ENCODE results near the gene ASB2.

ASB2 gene

GRCh38 chr14:94001016-94001415, 24.6 kb upstream of the ASB2 start:
- DNase-seq (ENCODE audit: low read depth) = no peak

- no peak for DNase-seq (ENCODE audit: low read depth)
These were observed 23.9 kb upstream of the ASB2 start for GRCh38 chr14:94000267-94000666.

DNA sequence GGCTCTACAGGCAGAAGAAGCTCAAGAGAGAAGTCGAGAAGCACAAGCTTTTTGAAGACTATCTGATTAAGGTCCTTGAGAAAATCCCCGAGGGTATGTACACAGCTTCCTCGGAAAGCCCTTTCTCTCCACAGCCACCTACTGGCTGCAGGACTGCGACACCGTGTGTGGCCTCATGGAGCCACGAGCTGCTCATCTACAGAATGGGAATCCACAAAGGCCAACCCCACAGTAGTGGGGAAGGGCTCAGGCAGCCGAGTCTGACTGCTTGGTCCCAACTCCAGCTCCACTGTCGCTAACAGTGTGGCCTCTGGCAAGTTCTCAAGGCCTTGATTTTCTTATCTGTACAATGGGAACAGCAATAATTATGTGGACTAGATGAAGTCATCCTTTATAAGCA, 23.2 kb upstream of the ASB2 start:
- no peak for DNase-seq (ENCODE audit: low read depth)

DNA sequence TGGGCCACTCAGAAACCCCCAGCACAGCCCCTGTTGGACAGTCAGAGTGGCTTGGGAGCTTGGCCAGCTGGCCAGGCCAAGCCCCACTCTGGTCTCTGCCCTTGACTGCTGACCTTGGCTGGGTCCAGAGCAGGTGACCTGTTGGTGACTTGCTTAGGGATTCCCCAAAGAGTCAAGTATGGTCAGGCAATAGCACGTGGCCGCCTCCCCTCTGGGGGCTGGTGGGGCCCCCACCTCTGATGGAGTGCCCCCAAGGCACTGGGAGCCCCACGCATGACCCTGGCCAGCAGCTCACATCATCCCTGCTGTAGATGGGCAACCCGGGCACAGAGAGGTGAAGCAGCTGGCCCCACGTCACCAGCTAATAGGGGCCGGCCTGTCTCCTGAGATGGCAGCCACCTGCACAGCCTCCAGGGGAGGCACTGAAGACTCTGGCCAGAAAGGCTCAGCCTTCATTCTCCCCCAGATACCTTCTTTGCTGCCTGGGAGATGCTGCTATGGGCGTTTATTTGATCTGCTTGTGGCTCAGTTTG, 22.6 kb upstream of the ASB2 start:
- no peak for DNase-seq (ENCODE audit: low read depth)

DNA sequence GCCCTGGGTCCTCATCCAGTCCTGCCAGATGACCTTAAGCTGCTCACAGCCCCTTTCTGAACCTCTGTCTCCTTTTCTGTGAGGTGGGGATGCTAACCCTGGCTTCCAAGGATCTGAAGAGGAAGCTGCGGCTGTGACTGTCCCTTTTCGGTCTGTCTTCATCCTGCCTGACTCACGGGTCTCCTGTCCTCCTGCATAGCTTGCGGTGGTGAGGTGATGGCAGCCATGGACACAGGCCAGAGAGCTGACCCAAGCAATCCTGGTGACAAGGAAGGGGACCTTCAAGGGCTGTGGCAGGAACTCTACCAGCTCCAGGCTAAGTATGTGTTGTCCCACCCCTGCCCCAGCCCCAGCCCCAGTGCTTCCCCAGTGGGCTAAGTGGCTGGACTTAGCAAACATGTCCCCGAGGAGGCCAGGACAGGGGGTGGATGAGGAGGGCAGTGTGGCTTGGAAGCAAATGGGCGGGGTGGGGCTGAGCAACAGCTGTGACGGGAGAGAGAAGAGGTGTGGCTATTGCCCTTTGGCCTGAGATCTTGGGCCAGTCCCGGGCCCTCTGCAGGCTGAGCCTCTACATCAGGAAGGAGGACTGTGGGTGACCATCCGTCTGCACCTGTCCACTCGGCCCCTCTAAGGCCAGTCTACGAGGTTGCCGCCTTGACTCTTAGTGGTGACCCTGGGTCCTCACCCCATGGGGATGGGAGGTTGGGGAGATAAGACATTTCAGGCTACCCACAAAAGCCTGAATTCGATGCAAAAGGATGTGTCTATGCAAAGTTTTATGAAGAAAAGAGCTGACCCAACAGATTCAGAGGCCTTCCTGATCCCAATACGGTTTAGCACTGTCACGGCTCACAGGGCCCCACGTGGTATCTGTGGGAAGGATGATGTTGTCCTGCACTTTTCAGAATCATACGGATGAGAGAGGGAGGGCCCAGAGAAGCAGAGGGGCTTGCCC, 21.8 kb upstream of the ASB2 start:
- no peak for DNase-seq (ENCODE audit: low read depth)

DNA sequence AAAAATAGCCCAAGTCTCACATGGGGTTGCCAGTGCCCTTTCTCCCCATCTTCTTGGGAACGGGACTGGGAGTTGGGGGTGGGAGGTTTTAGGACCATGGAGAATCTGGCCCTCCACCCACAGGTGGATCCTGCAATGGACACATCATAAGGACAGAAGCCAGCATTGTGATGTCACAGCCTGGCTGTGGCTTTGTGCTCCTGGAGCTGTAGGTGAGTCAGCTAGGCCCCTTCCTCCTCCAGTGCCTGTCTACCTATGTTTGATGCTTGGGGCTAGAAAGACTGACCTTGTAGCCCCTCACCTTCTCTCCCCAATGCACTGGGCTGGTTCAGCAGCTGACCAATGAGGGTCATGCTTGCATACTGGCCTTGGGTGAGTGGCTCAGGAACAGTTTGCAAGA, 20.7 kb upstream of the ASB2 start, which contains the start of gene CCDC197:
Gene CCDC197 (plus strand): TSS at position 220 of the 400 bp plus-strand sequence. CDS start 831 bp downstream, outside the sequence.
- no peak for DNase-seq (ENCODE audit: low read depth)

DNA sequence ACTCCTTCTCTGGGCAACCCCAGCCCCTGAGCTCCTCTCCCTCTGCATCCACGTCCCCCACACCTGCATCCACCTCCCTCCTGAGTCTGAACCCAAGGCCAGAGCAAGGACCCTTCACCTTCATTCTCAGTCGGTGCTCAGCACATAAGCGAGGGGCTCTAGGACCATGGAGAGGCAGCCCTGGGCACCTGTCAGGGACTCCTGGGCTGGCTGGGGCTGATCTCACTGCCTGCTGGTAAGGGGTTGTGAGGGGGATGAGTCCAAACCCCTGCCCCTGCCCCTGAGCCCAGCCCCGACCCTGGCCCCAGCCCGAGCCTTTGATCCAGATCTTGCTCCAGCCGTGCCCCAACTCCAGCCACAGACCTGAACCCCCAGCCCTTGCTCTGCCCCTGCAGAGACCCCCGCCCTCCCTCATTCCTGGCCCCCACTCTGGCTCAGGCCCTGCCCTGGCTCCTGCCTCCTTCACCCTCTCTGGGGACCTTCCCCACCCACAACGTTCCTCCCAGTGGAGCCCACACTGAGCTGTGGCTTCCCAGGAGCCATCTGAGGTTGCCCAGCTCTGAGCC, 19.8 kb upstream of the ASB2 start:
- no peak for DNase-seq (ENCODE audit: low read depth)

GRCh38 chr14:93994919-93995682, 18.7 kb upstream of the ASB2 start:
- peak; percentile 57 for DNase-seq (ENCODE audit: low read depth)

GRCh38 chr14:93993382-93993781, 17.0 kb upstream of the ASB2 start:
- DNase-seq (ENCODE audit: low read depth) = no peak

GRCh38 chr14:93991649-93992048, 15.3 kb upstream of the ASB2 start:
- no peak for DNase-seq (ENCODE audit: low read depth)

- DNase-seq (ENCODE audit: low read depth) = no peak
These were observed 14.8 kb upstream of the ASB2 start for GRCh38 chr14:93991212-93991611.

DNA sequence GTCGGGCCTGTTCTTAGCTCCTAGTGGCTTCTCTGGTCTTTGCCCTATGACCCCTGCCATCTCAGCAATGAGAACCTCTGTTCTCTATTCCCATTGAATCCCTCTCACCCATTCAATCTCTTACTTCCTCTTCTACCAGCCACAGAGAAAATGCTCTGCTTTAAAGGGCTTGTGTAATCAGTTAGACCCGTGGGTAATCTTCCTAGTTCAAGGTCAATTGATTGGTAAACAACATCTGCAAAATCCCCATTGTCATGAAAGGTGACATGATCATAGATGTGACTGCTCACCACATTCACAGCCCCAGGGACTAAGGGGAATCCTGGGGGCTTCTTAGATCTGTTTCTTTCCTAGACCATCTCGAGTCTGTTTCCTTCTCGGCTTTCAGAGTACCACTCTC, 13.6 kb upstream of the ASB2 start:
- DNase-seq (ENCODE audit: low read depth) = no peak

DNA sequence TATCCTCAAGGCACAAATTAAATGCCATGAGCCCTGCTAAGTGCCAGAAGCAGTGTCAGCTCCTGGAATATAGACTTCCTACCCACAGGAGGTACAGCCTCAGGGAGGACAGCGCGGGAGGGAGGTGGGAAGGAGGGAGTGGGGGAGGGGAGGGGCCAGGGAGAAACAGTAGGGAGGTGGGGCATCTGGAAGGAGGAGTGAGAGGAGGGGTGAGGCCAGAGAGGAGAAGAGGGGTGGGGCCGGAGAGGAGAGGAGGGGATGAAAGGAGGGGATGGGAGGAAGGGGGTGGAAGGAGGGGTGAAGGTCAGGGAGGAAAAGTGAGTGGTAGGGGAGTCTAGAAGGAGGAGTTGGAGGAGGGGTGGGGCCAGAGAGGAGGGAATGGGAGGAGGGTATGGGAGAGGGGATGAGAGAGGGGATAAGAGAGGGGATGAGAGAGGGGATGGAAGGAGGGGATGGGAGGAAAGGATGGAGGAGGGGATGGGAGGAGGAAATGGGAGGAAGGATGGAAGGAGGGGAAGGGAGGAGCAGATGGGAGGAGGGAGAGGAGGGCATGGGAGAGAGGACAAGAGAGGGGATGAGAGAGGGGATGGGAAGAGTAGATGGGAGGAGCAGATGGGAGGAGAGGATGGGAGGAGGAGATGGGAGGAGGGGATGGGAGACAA, 11.6 kb upstream of the ASB2 start:
- DNase-seq (ENCODE audit: low read depth) = no peak

- no peak for DNase-seq (ENCODE audit: low read depth)
These were observed 11.0 kb upstream of the ASB2 start for GRCh38 chr14:93987376-93987775.

DNA sequence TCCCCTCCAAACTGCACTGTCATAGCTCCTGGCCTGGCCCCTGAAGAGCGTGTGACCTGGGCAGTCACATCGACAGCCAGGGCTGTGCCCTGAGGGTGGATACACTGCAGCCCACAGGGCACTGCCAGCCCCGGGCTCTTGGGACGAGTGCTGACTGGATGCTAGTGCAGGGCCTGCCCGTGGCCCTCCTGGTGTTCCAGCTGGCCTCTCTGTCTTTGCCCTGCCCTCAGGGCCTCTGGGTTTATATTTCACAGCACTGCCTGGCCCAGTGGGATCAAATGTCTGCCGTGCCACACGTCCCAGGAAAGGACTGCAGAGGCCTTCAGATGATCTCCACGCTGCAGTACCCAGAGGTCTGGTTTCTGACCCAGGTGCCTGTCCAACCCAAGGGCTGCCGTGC, 10.6 kb upstream of the ASB2 start:
- no peak for DNase-seq (ENCODE audit: low read depth)

- DNase-seq (ENCODE audit: low read depth) = no peak
These were observed 8.6 kb upstream of the ASB2 start for GRCh38 chr14:93984987-93985410.

- DNase-seq (ENCODE audit: low read depth) = no peak
These were observed 7.7 kb upstream of the ASB2 start for GRCh38 chr14:93984070-93984469.

DNA sequence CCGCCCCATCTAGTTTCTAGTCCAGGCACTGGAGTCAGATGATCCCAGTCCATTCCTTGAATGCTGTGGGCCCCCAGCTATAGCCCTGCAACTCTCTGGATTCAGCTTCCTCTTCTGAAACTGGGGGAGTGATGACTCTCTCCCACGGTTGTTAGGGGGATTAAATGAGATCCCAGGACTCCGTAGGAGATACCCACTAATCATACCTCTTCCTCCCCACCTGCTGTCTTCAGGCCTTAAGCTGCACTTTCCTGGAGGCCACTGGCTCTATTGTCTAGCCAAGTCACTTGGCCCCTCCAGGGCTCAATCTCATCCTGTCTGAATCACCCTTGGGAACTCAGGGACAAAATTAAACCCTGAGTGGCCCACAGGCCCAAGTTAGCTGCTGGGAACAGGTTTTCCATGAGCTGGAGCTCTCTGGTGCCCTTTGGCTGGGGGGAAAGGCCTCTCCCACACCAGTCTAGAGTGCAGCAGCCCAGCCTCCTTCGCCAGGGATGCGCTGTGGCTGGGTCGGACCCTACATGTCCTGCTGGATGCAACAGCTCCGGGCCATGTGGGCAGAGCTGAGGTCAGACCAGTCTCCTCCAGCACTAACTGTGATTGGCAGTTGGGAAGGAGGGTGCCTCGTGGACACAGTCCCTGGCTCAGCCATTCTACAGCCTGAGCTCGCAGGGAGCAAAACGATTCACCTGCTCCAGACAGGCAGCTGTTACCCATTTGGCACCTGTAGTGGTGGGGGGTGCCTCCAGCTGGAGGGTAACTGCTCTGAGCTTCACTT, 6.0 kb upstream of the ASB2 start:
- DNase-seq (ENCODE audit: low read depth) = no peak

DNA sequence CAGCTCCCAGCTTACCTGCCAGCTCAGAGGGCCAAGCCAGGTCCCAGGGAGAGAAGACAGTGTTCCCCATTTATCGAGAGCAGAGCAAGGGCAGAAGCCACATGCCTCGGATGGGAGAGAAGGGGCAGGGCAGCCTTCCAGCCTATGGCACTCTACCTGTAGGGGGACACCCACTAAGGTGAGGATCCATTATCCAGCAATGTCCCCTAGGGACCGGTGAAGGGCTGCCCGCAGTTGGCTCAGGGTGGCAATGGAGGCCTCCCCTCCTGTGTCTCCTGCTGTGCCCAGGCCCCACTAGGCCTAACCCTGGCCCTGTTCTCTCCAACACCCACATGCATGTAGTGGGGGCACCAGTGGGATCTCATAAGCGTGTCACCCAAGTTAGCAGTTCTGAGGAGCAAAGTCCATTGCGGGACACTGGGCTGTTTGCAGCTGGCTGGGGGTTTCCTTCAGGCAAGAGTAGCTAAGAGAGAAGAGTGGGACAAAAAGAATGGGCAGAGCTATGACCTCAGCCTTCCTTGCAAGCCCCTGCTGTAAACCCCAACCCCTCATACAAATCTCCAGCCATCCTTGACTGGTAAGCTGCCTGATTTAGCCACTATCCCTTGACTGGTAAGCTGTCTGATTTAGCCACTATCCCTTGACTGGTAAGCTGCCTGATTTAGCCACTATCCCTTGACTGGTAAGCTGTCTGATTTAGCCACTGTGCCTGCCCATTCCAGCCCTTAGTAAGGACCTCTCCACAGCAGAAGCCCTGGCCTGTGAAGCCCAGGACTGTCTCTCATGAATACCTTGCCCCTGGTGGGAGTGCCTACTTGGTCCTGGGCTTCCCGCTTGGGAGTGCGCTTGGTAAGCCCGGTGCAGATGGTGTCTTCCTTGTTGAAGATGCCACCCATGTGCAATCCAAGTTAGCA, 5.2 kb upstream of the ASB2 start:
- DNase-seq (ENCODE audit: low read depth) = no peak
